Stomach (tissue), 9 donors: ENCODE data around the gene SLC26A3. TPM values are rescaled to one million over a fixed set of nuclear protein-coding genes. Genes with fewer than 3 reads are reported as not detected.
A peak's percentile ranks its signal among the peaks of the same experiment; 100 is the strongest.

ENCODE experiments used
- DNase-seq, 2 donors: peaks; one replicate each; pipeline versions ENCODE4 v3.0.0 to v3.0.0-alpha.2; 2013 to 2019
- H3K27ac ChIP-seq, 5 donors: fragments of 200-600 bp in 4 of 5; sonication (generic) in 4 of 5; one replicate each; pipeline ENCODE4 v1.5.1; 2013 to 2019; ENCODE audit warnings: mild to moderate bottlenecking in 1 of 5, moderate library complexity in 1 of 5
- H3K27me3 ChIP-seq, 3 donors: fragments of 200-600 bp; sonication (generic); one replicate each; pipeline ENCODE4 v1.5.1; 2017 to 2019; ENCODE audit warnings: mixed run types in 1 of 3
- H3K36me3 ChIP-seq, 4 donors: fragments of 200-600 bp; sonication (generic); 1 replicate in 3 of 4; 2 replicates in 1 of 4; pipeline ENCODE4 v1.5.1; 2016 to 2019
- H3K4me1 ChIP-seq, 4 donors: fragments of 200-600 bp; sonication (generic); one replicate each; pipeline ENCODE4 v1.5.1; 2016 to 2019
- H3K4me3 ChIP-seq, 4 donors: fragments of 200-600 bp; sonication (generic) in 3 of 4; one replicate each; pipeline ENCODE4 v1.5.1; 2016 to 2019; ENCODE audit warnings: mild to moderate bottlenecking in 1 of 4
- H3K9me3 ChIP-seq, 4 donors: fragments of 200-600 bp; sonication (generic); one replicate each; pipeline ENCODE4 v1.5.1; 2016 to 2019
- EP300 ChIP-seq: sonication (generic); formaldehyde crosslinking; IDR thresholded peaks from one replicate; pipeline ENCODE4 v1.6.1; 2017; ENCODE audit warnings: antibody characterized with exemption
- POLR2A ChIP-seq, 4 donors: fragments of 450-650 bp; IDR thresholded peaks; one replicate each; pipeline ENCODE4 v1.6.1; 2016; ENCODE audit warnings: antibody characterized with exemption in 4 of 4, control low read depth in 2 of 4, mild to moderate bottlenecking in 1 of 4, moderate library complexity in 1 of 4
- POLR2AphosphoS5 ChIP-seq, 3 donors: sonication (generic); formaldehyde crosslinking; IDR thresholded peaks; one replicate each; pipeline ENCODE4 v1.6.1; 2016; ENCODE audit warnings: antibody characterized with exemption in 3 of 3
- whole genome bisulfite sequencing, 5 donors: extraction: QIAGEN DNeasy Blood & Tissue Kit in 3 of 5; methylation state at CpG; one replicate each; pipeline versions ENCODE4 v1.1.5 to v1.1.7; 2013 to 2018; 5-methylcytosine and 5-hydroxymethylcytosine counted together
- intact Hi-C: fragments of 100-400 bp; cut with DNase I; formaldehyde crosslinking; loops from one replicate; pipeline ENCODE4 v1.15.1; 2023; ENCODE audit warnings: low total_unique reads
- polyA plus RNA-seq, 3 donors: library from polyadenylated mRNA; stranded (reverse); fragments of 200-250 nt; gene quantifications; one replicate each; pipeline ENCODE4 v1.2.3, GENCODE V29; 2013
- total RNA-seq, 5 donors: library from RNA; depleted of rRNA; stranded (reverse); fragments of >200 nt; gene quantifications; one replicate each; pipeline versions ENCODE4 v1.1.0 to v1.2.3, GENCODE V29; 2014 to 2016
- TF ChIP-seq, protein P1 (sequence below), 7 experiments: fragments of 450-650 bp in 4 of 7; fragments of 200-600 bp in 3 of 7; sonication (generic) in 3 of 7; IDR thresholded peaks; one replicate each; pipeline ENCODE4 v1.5.1; 2016 to 2019; ENCODE audit warnings: antibody characterized with exemption in 7 of 7, control low read depth in 2 of 7, mild to moderate bottlenecking in 1 of 7
- donor health status: healthy with polysubstance abuse.
- donor health status: Bipolar disorder and iron deficiency.
- donor health status: healthy.

Gene SLC26A3
- total and polyA plus RNA-seq, 8 donors = 0.10 to 52.4 (median 2.1) TPM; not detected in 4

GRCh38 chr7:107728276-107728675 lies 74.7 kb downstream of the SLC26A3 start:
- H3K9me3 ChIP-seq = peaks cover 0 to under 1% (median 0%) of the 10 kb centered on the region in 4 donors
- DNase-seq = no peak
- TF ChIP-seq, protein P1, sequence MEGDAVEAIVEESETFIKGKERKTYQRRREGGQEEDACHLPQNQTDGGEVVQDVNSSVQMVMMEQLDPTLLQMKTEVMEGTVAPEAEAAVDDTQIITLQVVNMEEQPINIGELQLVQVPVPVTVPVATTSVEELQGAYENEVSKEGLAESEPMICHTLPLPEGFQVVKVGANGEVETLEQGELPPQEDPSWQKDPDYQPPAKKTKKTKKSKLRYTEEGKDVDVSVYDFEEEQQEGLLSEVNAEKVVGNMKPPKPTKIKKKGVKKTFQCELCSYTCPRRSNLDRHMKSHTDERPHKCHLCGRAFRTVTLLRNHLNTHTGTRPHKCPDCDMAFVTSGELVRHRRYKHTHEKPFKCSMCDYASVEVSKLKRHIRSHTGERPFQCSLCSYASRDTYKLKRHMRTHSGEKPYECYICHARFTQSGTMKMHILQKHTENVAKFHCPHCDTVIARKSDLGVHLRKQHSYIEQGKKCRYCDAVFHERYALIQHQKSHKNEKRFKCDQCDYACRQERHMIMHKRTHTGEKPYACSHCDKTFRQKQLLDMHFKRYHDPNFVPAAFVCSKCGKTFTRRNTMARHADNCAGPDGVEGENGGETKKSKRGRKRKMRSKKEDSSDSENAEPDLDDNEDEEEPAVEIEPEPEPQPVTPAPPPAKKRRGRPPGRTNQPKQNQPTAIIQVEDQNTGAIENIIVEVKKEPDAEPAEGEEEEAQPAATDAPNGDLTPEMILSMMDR (IDR thresholded peaks at IDR 0.05) = no peak
- H3K36me3 ChIP-seq = no peaks in the 10 kb centered on the region
- H3K4me1 ChIP-seq = no peaks in the 10 kb centered on the region
- no peak overlapping the region for H3K4me3 ChIP-seq
- intact Hi-C loops = loop anchor here (5.0 kb wide), 1 partner anchor 266 kb away; no protein-coding TSS in a partner anchor
- H3K27me3 ChIP-seq = peaks cover 0 to 5% (median 0%) of the 10 kb centered on the region in 3 donors
- no peak overlapping the region for H3K27ac ChIP-seq

- H3K27me3 ChIP-seq = peaks cover 0 to 5% (median 0%) of the 10 kb centered on the region in 3 donors
- no peaks in the 10 kb centered on the region for H3K36me3 ChIP-seq
- WGBS, 5 donors = 75 to 84% (median 76%) methylated on average over 3 of the region's 3 CpGs
- no peaks in the 10 kb centered on the region for H3K4me1 ChIP-seq
- H3K4me3 ChIP-seq = no peak overlapping the region
- H3K27ac ChIP-seq = no peak overlapping the region
- intact Hi-C loops = loop anchor here (5.0 kb wide), 1 partner anchor 264 kb away; no protein-coding TSS in a partner anchor
- no peaks in the 10 kb centered on the region for H3K9me3 ChIP-seq
- no peak for TF ChIP-seq POLR2AphosphoS5 (IDR thresholded peaks at IDR 0.05)
- TF ChIP-seq, protein P1 (IDR thresholded peaks at IDR 0.05) = no peak
- TF ChIP-seq POLR2A (IDR thresholded peaks at IDR 0.05) = no peak
- no peak for TF ChIP-seq EP300
- DNase-seq = no peak
These were observed 76.5 kb downstream of the SLC26A3 start for GRCh38 chr7:107726356-107727130.

DNA sequence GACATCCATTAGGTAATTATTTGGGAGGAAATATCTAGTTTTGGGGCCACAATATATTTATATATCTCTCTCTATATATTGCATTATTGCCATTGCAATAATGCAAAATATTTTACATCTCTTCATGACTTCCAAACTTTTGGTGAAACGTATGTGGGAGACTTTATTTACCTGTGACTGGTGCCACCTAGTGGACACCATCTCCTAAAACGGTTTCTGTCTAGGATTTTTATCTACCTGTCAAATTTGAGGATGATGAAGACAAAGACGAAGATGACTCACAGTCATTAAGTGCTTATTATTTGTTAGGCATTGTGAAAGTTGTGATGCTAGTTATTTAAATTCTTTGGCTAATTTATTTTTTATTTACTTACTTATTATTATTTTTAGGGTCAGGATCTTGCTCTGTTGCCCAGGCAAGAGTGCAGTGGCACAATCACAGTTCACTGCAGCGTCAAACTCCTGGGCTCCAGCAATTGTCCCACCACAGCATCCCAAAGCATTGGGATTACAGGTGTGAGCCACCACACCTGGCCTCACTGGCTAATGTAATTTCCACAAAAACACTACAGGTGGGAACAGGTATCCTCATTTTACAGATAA lies 77.8 kb downstream of the SLC26A3 start:
- Histone ChIP-seq H3K27ac (no peak overlapping the region), H3K4me3 (no peak overlapping the region), H3K9me3 (no peaks in the 10 kb centered on the region), H3K36me3 (no peaks in the 10 kb centered on the region), H3K27me3 (peaks cover 0 to 5% (median 0%) of the 10 kb centered on the region in 3 donors), H3K4me1 (no peaks in the 10 kb centered on the region)
- intact Hi-C loops = loop anchor here (5.0 kb wide), 1 partner anchor 263 kb away; no protein-coding TSS in a partner anchor
- peak; percentile 53 to 83 for DNase-seq
- WGBS, 5 donors = 21 to 26% (median 23%) methylated on average over 4 of the region's 4 CpGs
- no peak for TF ChIP-seq POLR2AphosphoS5 (IDR thresholded peaks at IDR 0.05)
- TF ChIP-seq, protein P1 (IDR thresholded peaks at IDR 0.05) = peak in 5 of 7 experiments; percentile 48 to 66 (median 60)

DNA sequence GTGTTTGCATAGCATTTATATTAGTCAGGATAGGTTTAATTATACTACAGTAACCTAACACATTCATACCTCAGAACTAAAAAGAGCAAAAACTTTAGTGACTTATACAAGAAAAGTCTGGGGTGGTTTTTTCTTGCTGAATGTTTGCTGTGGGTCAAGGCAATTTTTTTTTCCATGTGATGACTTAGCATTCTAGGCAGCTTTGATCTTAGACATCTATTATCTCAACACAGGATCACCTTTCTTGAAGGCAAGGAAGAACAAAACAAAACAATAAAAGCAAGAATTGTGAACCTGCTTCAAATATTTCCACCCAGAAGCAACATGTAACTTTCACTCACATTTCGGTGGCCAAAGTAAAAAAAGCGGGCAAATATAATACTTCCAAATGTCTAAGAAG lies 79.8 kb downstream of the SLC26A3 start:
- intact Hi-C loops = no loop called here
- H3K4me3 ChIP-seq = no peak overlapping the region
- 86 to 98% (median 95%) methylated on average over 2 of the region's 2 CpGs for WGBS, 5 donors
- no peaks in the 10 kb centered on the region for H3K36me3 ChIP-seq
- H3K4me1 ChIP-seq = no peaks in the 10 kb centered on the region
- no peaks in the 10 kb centered on the region for H3K9me3 ChIP-seq
- TF ChIP-seq, protein P1 (IDR thresholded peaks at IDR 0.05) = no peak
- TF ChIP-seq EP300 (no peak), POLR2A (IDR thresholded peaks at IDR 0.05) (no peak), POLR2AphosphoS5 (IDR thresholded peaks at IDR 0.05) (no peak)
- no peak overlapping the region for H3K27ac ChIP-seq
- no peak for DNase-seq
- peaks cover 0 to 5% (median 0%) of the 10 kb centered on the region in 3 donors for H3K27me3 ChIP-seq
